GM18517 (cell line): Measurements from ENCODE around the gene P4HTM.

Source experiments
- ATAC-seq: cut with Tn5 transposase; IDR thresholded peaks from one replicate; pipeline ENCODE4 v1.9.1; 2021; ENCODE audit warnings: mild to moderate bottlenecking, moderate library complexity; ENCODE audit not compliant: unreplicated experiment

Gene P4HTM

GRCh38 chr3:49021813-49022687, 32.0 kb downstream of the P4HTM start, which contains the start of gene NDUFAF3:
TSS of gene NDUFAF3 (plus strand) at chr3:49022121. CDS start at chr3:49022145, 24 bp downstream.
- ATAC-seq, result peak; percentile 60

- ATAC-seq, result no peak
These were observed 32.7 kb downstream of the P4HTM start for GRCh38 chr3:49022688-49023171.

GRCh38 chr3:49023775-49024174, 33.7 kb downstream of the P4HTM start:
- no peak for ATAC-seq

GRCh38 chr3:49024449-49024848, 34.4 kb downstream of the P4HTM start:
- no peak for ATAC-seq

- no peak for ATAC-seq
These were observed 35.2 kb downstream of the P4HTM start for GRCh38 chr3:49025005-49025792.

GRCh38 chr3:49025793-49026520, 35.9 kb downstream of the P4HTM start:
- no peak for ATAC-seq

GRCh38 chr3:49026536-49026935, 36.5 kb downstream of the P4HTM start:
- ATAC-seq, result no peak

- no peak for ATAC-seq
These were observed 37.6 kb downstream of the P4HTM start for GRCh38 chr3:49027634-49028033.

GRCh38 chr3:49028298-49028672, 38.2 kb downstream of the P4HTM start:
- ATAC-seq, result no peak

GRCh38 chr3:49028673-49029562, 38.9 kb downstream of the P4HTM start, which contains the start of gene IMPDH2:
TSS of gene IMPDH2 (minus strand) at chr3:49029398. CDS start at chr3:49029350, 48 bp downstream.
- peak; percentile 81 for ATAC-seq

GRCh38 chr3:49029563-49029884, 39.5 kb downstream of the P4HTM start:
- ATAC-seq, result no peak

- ATAC-seq, result no peak
These were observed 40.3 kb downstream of the P4HTM start for GRCh38 chr3:49030321-49030720.

- no peak for ATAC-seq
These were observed 42.7 kb downstream of the P4HTM start for GRCh38 chr3:49032646-49033304.

- ATAC-seq, result no peak
These were observed 44.6 kb downstream of the P4HTM start for GRCh38 chr3:49034650-49035049.

- no peak for ATAC-seq
These were observed 45.2 kb downstream of the P4HTM start for GRCh38 chr3:49035281-49035680.

- no peak for ATAC-seq
These were observed 63.5 kb downstream of the P4HTM start for GRCh38 chr3:49053543-49053942.

GRCh38 chr3:49054344-49054862, 64.4 kb downstream of the P4HTM start:
- no peak for ATAC-seq
